Glutamatergic neuron (in vitro differentiated cells): ENCODE results near the gene ZSCAN18. TPM values are rescaled to one million over a fixed set of nuclear protein-coding genes. Genes with fewer than 3 reads are reported as not detected.

Experiments used
- DNase-seq: peaks from one replicate; pipeline ENCODE4 v3.0.0; 2022
- H3K27ac Mint-ChIP-seq: one replicate; pipeline ENCODE4 v1.8.0; 2020; ENCODE audit warnings: mild to moderate bottlenecking, mixed read lengths, inconsistent platforms; ENCODE audit not compliant: unreplicated experiment
- H3K27me3 Mint-ChIP-seq: one replicate; pipeline ENCODE4 v1.8.0; 2020; ENCODE audit warnings: mild to moderate bottlenecking, moderate library complexity, mixed read lengths, inconsistent platforms; ENCODE audit not compliant: unreplicated experiment
- H3K36me3 Mint-ChIP-seq: one replicate; pipeline ENCODE4 v1.8.0; 2020; ENCODE audit warnings: mild to moderate bottlenecking, mixed read lengths, inconsistent platforms; ENCODE audit not compliant: unreplicated experiment
- H3K4me1 Mint-ChIP-seq: one replicate; pipeline ENCODE4 v1.8.0; 2020; ENCODE audit warnings: mild to moderate bottlenecking, low read depth, mixed read lengths, inconsistent platforms; ENCODE audit not compliant: unreplicated experiment
- H3K4me3 Mint-ChIP-seq: one replicate; pipeline ENCODE4 v1.8.0; 2020; ENCODE audit warnings: mild to moderate bottlenecking, mixed read lengths, inconsistent platforms; ENCODE audit not compliant: unreplicated experiment
- H3K9me3 Mint-ChIP-seq: one replicate; pipeline ENCODE4 v1.8.0; 2020; ENCODE audit warnings: mild to moderate bottlenecking, moderate library complexity, mixed read lengths, inconsistent platforms; ENCODE audit not compliant: unreplicated experiment
- CTCF ChIP-seq: fragments of 200-600 bp; sonication (generic); IDR thresholded peaks from one replicate; pipeline ENCODE4 v1.5.0; 2021; ENCODE audit not compliant: partially characterized antibody, unreplicated experiment
- total RNA-seq: library from RNA; stranded (reverse); fragmentation: NEBNext Ultra II Directional; extraction: Animal tissue kit (Norgen Biotek cat#: 25700); gene quantifications from one replicate; pipeline ENCODE4 v1.2.1, GENCODE V29; 2021; ENCODE audit not compliant: unreplicated experiment

Gene ZSCAN18
- total RNA-seq, 1 donor from 2014 or later: 66.7 TPM

GRCh38 chr19:58128041-58128685 is 30.1 kb upstream of the ZSCAN18 start:
- no peaks in the 10 kb centered on the region for H3K4me1 Mint-ChIP-seq
- DNase-seq: no peak
- no peak overlapping the region for H3K27ac Mint-ChIP-seq
- no peak for TF ChIP-seq CTCF
- peaks cover 40% of the 10 kb centered on the region for H3K9me3 Mint-ChIP-seq
- peaks cover 7% of the 10 kb centered on the region for H3K27me3 Mint-ChIP-seq
- no peak overlapping the region for H3K4me3 Mint-ChIP-seq
- peaks cover 82% of the 10 kb centered on the region for H3K36me3 Mint-ChIP-seq

DNA sequence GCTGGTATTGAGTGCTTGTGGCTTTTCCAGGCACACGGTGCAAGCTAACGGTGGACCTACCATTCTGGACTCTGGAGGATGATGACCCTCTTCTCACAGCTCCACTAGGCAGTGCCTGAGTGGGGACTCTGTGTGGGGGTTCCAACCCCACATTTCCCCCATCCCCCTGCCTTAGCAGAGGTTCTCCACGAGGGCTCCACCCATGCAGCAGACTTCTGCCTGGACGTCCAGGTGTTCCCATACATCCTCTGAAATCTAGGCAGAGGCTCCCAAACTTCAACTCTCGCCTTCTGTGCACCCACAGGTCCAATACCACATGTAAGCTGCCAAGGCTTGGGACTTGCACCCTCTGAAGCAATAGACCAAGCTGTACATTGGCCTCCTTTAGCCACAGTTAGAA is 25.3 kb upstream of the ZSCAN18 start:
- no peak for DNase-seq
- Mint-ChIP-seq H3K27ac (no peak overlapping the region), H3K27me3 (peaks cover 9% of the 10 kb centered on the region), H3K4me3 (no peak overlapping the region), H3K4me1 (no peaks in the 10 kb centered on the region), H3K9me3 (peaks cover 36% of the 10 kb centered on the region), H3K36me3 (peaks cover 69% of the 10 kb centered on the region)
- no peak for TF ChIP-seq CTCF

GRCh38 chr19:58118979-58119733 is 21.1 kb upstream of the ZSCAN18 start:
- Mint-ChIP-seq H3K36me3 (peaks cover 55% of the 10 kb centered on the region), H3K9me3 (peaks cover 38% of the 10 kb centered on the region), H3K27me3 (peaks cover 6% of the 10 kb centered on the region), H3K4me1 (no peaks in the 10 kb centered on the region), H3K27ac (no peak overlapping the region), H3K4me3 (peak overlapping the region; percentile 30)
- TF ChIP-seq CTCF: no peak
- no peak for DNase-seq

DNA sequence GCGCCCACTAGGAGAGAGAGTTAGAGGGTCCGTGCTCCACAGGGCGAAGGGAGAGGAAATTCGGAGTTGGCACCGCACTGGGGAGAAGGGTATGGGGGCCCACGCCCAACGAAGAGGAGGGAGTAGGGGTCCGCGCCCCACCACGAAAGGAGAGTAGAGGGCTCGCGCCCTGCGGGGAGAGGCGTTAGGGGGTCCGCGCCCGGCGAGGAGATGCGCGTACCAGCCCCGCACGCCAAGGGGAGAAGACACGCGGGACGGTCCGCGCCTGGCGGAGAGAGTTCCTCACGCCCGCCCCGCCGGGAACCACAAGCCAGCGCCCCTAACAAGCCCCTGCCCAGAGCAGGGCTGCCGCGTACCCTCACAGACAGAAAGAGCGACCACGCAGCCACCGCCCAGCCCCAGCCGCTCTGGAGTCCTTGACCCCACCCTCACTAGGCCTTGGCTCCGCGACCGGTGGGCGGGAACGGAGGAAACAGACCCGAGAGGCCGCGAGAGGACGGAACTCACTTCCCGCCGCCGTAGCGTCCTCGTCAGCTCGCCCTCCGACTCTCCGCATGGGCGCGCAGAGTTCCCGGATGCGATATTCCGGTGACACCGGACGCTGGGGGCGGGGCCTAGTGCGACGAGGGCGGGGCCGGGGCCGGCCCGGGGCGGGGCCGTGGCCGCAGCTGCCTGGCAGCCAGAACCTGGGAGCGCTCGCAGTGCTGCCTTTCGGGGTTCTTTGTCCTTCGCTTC is 20.0 kb upstream of the ZSCAN18 start:
- no peak for TF ChIP-seq CTCF

GRCh38 chr19:58108546-58108817 is 10.5 kb upstream of the ZSCAN18 start:
- no peak overlapping the region for H3K27ac Mint-ChIP-seq
- no peaks in the 10 kb centered on the region for H3K4me1 Mint-ChIP-seq
- peaks cover 21% of the 10 kb centered on the region for H3K36me3 Mint-ChIP-seq
- H3K27me3 Mint-ChIP-seq: no peaks in the 10 kb centered on the region
- no peak for DNase-seq
- H3K9me3 Mint-ChIP-seq: peaks cover 29% of the 10 kb centered on the region
- no peak for TF ChIP-seq CTCF
- H3K4me3 Mint-ChIP-seq: no peak overlapping the region

More for the DNA sequence above, 20.0 kb upstream of the ZSCAN18 start:
- Mint-ChIP-seq H3K4me3 (no peak overlapping the region), H3K36me3 (peaks cover 50% of the 10 kb centered on the region), H3K27me3 (peaks cover 6% of the 10 kb centered on the region), H3K27ac (no peak overlapping the region), H3K9me3 (peaks cover 38% of the 10 kb centered on the region), H3K4me1 (no peaks in the 10 kb centered on the region)
- DNase-seq: no peak
